Pulmonary artery endothelial cell (primary cell): Measurements from ENCODE around the gene NRL. TPM values are rescaled to one million over a fixed set of nuclear protein-coding genes. Genes with fewer than 3 reads are reported as not detected.
"Not testable (repeated sequence)": the region's sequence is repeated elsewhere in the genome, so short reads cannot be mapped to it uniquely, and the experiment has no call there.

Experiments
- DNase-seq: peaks from one replicate; pipeline ENCODE4 v3.0.0-alpha.2; 2011; ENCODE audit warnings: low read depth, low spot score
- total RNA-seq: library from RNA; depleted of rRNA; stranded (reverse); fragments of >200 nt; gene quantifications from 2 replicates; pipeline ENCODE4 v1.2.3, GENCODE V29; 2014

NRL gene
- total RNA-seq, 1 donor from 2014 or later, result 0.33 TPM

- no peak for DNase-seq
Observed at GRCh38 chr14:24123424-24124417, 9.0 kb upstream of the NRL start.

GRCh38 chr14:24122898-24123297, 8.1 kb upstream of the NRL start:
- DNase-seq, result no peak

GRCh38 chr14:24122416-24122815, 7.7 kb upstream of the NRL start:
- DNase-seq, result no peak

- DNase-seq, result no peak
Observed at GRCh38 chr14:24121210-24121609, 6.5 kb upstream of the NRL start.

GRCh38 chr14:24119691-24120090, 4.9 kb upstream of the NRL start:
- DNase-seq, result no peak

GRCh38 chr14:24117179-24117578, 2.4 kb upstream of the NRL start:
- no peak for DNase-seq

GRCh38 chr14:24116128-24116814, 1.5 kb upstream of the NRL start:
- no peak for DNase-seq

GRCh38 chr14:24115422-24116127, 826 bp upstream of the NRL start:
- DNase-seq, result no peak

GRCh38 chr14:24113801-24114531, 783 bp downstream of the NRL start:
- DNase-seq, result peak; percentile 40

GRCh38 chr14:24113379-24113800, 1.4 kb downstream of the NRL start:
- DNase-seq, result no peak

- no peak for DNase-seq
Observed at GRCh38 chr14:24110523-24110922, 4.2 kb downstream of the NRL start.

GRCh38 chr14:24110060-24110459, 4.7 kb downstream of the NRL start:
- DNase-seq, result no peak

- DNase-seq, result no peak
Observed at GRCh38 chr14:24108336-24108874, 6.3 kb downstream of the NRL start.

GRCh38 chr14:24106672-24107271, 8.0 kb downstream of the NRL start:
- no peak for DNase-seq

- DNase-seq, result not testable (repeated sequence)
Observed at GRCh38 chr14:24105609-24106239, 9.0 kb downstream of the NRL start.

- DNase-seq, result no peak
Observed at GRCh38 chr14:24103451-24103850, 11.3 kb downstream of the NRL start.

GRCh38 chr14:24102357-24103048, 12.2 kb downstream of the NRL start:
- no peak for DNase-seq

GRCh38 chr14:24100982-24101494, 13.7 kb downstream of the NRL start:
- no peak for DNase-seq
